H1 (cell line): ENCODE data around the gene GXYLT2. TPM values are rescaled to one million over a fixed set of nuclear protein-coding genes. Genes with fewer than 3 reads are reported as not detected.

Experiments
- CHD7 ChIP-seq: fragments of 300-600 bp; sonication (generic); IDR thresholded peaks from 2 replicates; pipeline ENCODE4 v1.7.1; 2012; ENCODE audit warnings: low read length, moderate library complexity, mild to moderate bottlenecking, inconsistent platforms; ENCODE audit not compliant: insufficient replicate concordance
- GTF2F1 ChIP-seq: IDR thresholded peaks from 2 replicates; pipeline ENCODE4 v1.6.1; 2012; ENCODE audit warnings: low read depth, low read length, improper control_type of control experiment, borderline replicate concordance
- HDAC6 ChIP-seq: IDR thresholded peaks from one replicate; pipeline ENCODE4 v1.7.1; 2012; ENCODE audit warnings: low read depth, mild to moderate bottlenecking, inconsistent platforms, low read length, moderate library complexity
- MAFK ChIP-seq: IDR thresholded peaks from 2 replicates; pipeline ENCODE4 v1.6.1; 2012; ENCODE audit warnings: low read depth, mild to moderate bottlenecking, improper control_type of control experiment, low read length
- ZNF274 ChIP-seq: IDR thresholded peaks from 2 replicates; pipeline ENCODE4 v1.7.0; 2012; ENCODE audit warnings: low read length, borderline replicate concordance; ENCODE audit errors: extremely low read depth
- polyA plus RNA-seq, 7 experiments: library from polyadenylated mRNA; depleted of rRNA in 3 of 7; stranded (reverse) in 5 of 7; unstranded in 2 of 7; fragments of >200 nt in 5 of 7; fragments of 200-250 nt in 2 of 7; gene quantifications; 1 replicate in 5 of 7; 2 replicates in 1 of 7; 4 replicates in 1 of 7; pipeline versions ENCODE4 v1.2.1 to v1.2.3, GENCODE V29; 2011 to 2013; ENCODE audit warnings: missing spikeins in 2 of 7, mixed read lengths in 2 of 7
- total RNA-seq: library from RNA; stranded (reverse); fragmentation: NEBNext Ultra II Directional; extraction: Animal tissue kit (Norgen Biotek cat#: 25700); gene quantifications from 2 replicates; pipeline ENCODE4 v1.2.1, GENCODE V29; 2021

GXYLT2 gene
- total and polyA plus RNA-seq, 2 of the 8 experiments (the other 6 are each of a cell fraction or from before 2014, with no cell fraction given): 1.8 to 5.6 TPM

GRCh38 chr3:73021301-73021835 is 133.5 kb downstream of the GXYLT2 start (continued):
- TF ChIP-seq CHD7: no peak
- no peak for TF ChIP-seq ZNF274
- no peak for TF ChIP-seq GTF2F1
- no peak for TF ChIP-seq HDAC6
- no peak for TF ChIP-seq MAFK
